Peyer's patch (tissue), 4 donors: ENCODE measurements around the gene BAIAP2. TPM values are rescaled to one million over a fixed set of nuclear protein-coding genes. Genes with fewer than 3 reads are reported as not detected.

Source experiments
- DNase-seq, 3 donors: peaks; one replicate each; pipeline ENCODE4 v3.0.0-alpha.2; 2017 to 2019
- H3K27ac ChIP-seq, 4 donors: fragments of 200-600 bp; sonication (generic); one replicate each; pipeline ENCODE4 v1.5.1; 2016 to 2019
- H3K27me3 ChIP-seq, 2 donors: fragments of 200-600 bp; sonication (generic); one replicate each; pipeline ENCODE4 v1.5.1; 2019
- H3K36me3 ChIP-seq, 3 donors: fragments of 200-600 bp; sonication (generic); one replicate each; pipeline ENCODE4 v1.5.1; 2016 to 2019
- H3K4me1 ChIP-seq, 4 donors: fragments of 200-600 bp; sonication (generic); one replicate each; pipeline ENCODE4 v1.5.1; 2016 to 2019
- H3K4me3 ChIP-seq, 4 donors: fragments of 200-600 bp; sonication (generic); 1 replicate in 3 of 4; 2 replicates in 1 of 4; pipeline ENCODE4 v1.5.1; 2016 to 2019; ENCODE audit warnings: mild to moderate bottlenecking in 1 of 4
- H3K9me3 ChIP-seq, 4 donors: fragments of 200-600 bp; sonication (generic); one replicate each; pipeline ENCODE4 v1.5.1; 2016 to 2019; ENCODE audit warnings: mild to moderate bottlenecking in 1 of 4
- CTCF ChIP-seq, 6 experiments: fragments of 450-650 bp in 4 of 6; fragments of 200-600 bp in 2 of 6; sonication (generic) in 1 of 6; IDR thresholded peaks; one replicate each; pipeline ENCODE4 v1.5.1; 2017 to 2019; ENCODE audit warnings: antibody characterized with exemption in 6 of 6, mild to moderate bottlenecking in 3 of 6, moderate library complexity in 1 of 6
- POLR2A ChIP-seq, 2 donors: fragments of 450-650 bp; IDR thresholded peaks; one replicate each; pipeline ENCODE4 v1.5.1; 2017; ENCODE audit warnings: antibody characterized with exemption in 2 of 2, mild to moderate bottlenecking in 2 of 2, moderate library complexity in 2 of 2
- total RNA-seq, 4 donors: library from RNA; depleted of rRNA; stranded (reverse); fragments of >200 nt; gene quantifications; one replicate each; pipeline ENCODE4 v1.1.0, GENCODE V29; 2016

BAIAP2 gene
- total RNA-seq, 4 donors from 2014 or later, result 10.2 to 61.9 (median 17.6) TPM

DNA sequence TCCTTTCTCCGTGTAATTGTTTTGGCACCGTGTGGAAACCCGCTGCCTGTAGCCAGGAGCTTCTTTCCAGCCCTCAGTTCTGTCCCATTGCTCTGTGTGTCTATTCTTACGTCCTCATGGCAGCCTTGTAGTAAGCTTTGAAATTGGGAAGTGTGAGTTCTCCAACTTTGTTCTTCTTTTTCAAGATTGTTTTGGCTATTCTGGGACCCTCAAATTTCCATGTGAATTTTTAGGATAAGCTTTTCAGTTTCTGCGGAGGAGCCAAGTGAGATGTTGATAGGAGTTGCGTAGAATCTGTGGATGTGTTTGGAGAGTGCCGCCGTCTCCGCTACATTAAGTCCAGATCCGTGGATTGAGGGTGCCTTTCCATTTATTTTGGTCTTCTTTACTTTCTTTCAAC, 28.1 kb upstream of the BAIAP2 start:
- no peak for DNase-seq
- Histone ChIP-seq H3K4me1 (peaks cover 0 to 30% (median 11%) of the 10 kb centered on the region in 4 donors), H3K27me3 (peaks cover 0 to 13% of the 10 kb centered on the region in 2 donors), H3K27ac (no peak overlapping the region), H3K36me3 (no peaks in the 10 kb centered on the region), H3K4me3 (no peak overlapping the region), H3K9me3 (no peaks in the 10 kb centered on the region)
- TF ChIP-seq POLR2A (IDR thresholded peaks at IDR 0.05), result no peak
- no peak for TF ChIP-seq CTCF (IDR thresholded peaks at IDR 0.05)

DNA sequence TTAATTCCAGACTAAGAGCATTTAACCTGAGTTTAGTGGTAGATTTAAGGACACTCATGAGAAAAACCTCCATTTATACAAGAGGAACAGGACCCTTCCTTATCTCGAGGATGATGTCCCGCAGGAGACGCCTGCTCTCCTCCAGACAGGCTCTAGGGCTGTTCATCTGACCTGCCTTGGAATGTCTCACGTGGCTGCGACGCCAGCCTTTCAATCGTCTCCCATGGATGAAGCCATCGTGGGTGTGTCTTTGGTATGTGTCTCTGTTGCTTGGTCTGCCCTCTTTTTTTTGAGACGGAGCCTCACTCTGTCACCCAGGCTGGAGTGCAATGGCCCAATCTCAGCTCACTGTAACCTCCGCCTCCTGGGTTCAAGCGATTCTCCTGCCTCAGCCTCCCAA, 26.8 kb upstream of the BAIAP2 start:
- H3K36me3 ChIP-seq, result no peaks in the 10 kb centered on the region
- DNase-seq, result no peak
- peaks cover 0 to 17% (median 11%) of the 10 kb centered on the region in 4 donors for H3K4me1 ChIP-seq
- peaks cover 0 to 11% of the 10 kb centered on the region in 2 donors for H3K27me3 ChIP-seq
- TF ChIP-seq POLR2A (IDR thresholded peaks at IDR 0.05) (no peak), CTCF (IDR thresholded peaks at IDR 0.05) (no peak)
- H3K9me3 ChIP-seq, result no peaks in the 10 kb centered on the region
- H3K4me3 ChIP-seq, result no peak overlapping the region
- no peak overlapping the region for H3K27ac ChIP-seq

DNA sequence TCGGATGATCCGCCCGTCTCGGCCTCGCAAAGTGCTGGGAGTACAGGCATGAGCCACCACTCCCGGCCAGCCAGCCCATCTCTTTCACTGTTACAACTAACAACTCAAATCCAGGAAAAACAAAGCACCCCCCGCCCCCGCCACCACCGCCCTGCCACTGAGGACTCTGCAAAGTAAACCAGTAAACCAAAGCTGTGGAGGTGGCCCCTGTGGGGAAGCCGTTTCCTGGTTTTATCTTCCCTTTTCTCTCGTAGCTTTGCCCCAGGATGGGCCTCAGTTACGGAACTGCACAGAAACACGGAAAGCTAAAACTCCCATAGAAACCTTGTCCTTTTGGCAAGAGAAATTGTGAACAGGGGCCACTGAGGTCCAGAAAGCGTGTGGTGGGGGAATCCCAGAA, 25.8 kb upstream of the BAIAP2 start:
- no peak for DNase-seq
- H3K4me3 ChIP-seq, result no peak overlapping the region
- H3K9me3 ChIP-seq, result no peaks in the 10 kb centered on the region
- H3K4me1 ChIP-seq, result peaks cover 0 to 7% (median 4%) of the 10 kb centered on the region in 4 donors
- peaks cover 0 to 3% of the 10 kb centered on the region in 2 donors for H3K27me3 ChIP-seq
- no peak overlapping the region for H3K27ac ChIP-seq
- no peaks in the 10 kb centered on the region for H3K36me3 ChIP-seq
- TF ChIP-seq CTCF (IDR thresholded peaks at IDR 0.05) (no peak), POLR2A (IDR thresholded peaks at IDR 0.05) (no peak)

- H3K9me3 ChIP-seq, result no peaks in the 10 kb centered on the region
- H3K36me3 ChIP-seq, result no peaks in the 10 kb centered on the region
- H3K27me3 ChIP-seq, result no peaks in the 10 kb centered on the region
- DNase-seq, result no peak
- H3K4me3 ChIP-seq, result no peak overlapping the region
- no peak overlapping the region for H3K27ac ChIP-seq
- TF ChIP-seq CTCF (IDR thresholded peaks at IDR 0.05) (no peak), POLR2A (IDR thresholded peaks at IDR 0.05) (no peak)
- no peaks in the 10 kb centered on the region for H3K4me1 ChIP-seq
Measured at GRCh38 chr17:81010935-81011334, 24.0 kb upstream of the BAIAP2 start.

DNA sequence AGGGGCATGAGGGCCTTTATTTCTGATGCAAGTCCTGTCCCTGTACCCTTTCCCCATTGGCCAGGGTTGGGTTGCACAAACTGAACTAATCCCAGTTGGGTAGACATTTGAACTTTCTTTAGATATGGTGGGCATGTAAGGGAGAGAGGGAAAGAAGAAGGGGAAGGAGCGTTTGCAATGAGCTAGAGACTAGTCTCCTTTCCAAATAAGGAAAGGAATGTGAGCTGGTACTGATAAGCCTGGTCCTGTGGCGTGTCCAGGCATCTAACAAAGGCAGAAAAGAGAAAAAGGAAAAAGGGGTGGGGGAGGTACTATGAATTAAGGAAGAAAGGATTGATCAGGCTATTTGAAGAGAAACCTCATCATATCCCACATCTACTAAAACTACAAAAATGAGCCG, 23.0 kb upstream of the BAIAP2 start:
- no peak overlapping the region for H3K27ac ChIP-seq
- no peaks in the 10 kb centered on the region for H3K36me3 ChIP-seq
- H3K9me3 ChIP-seq, result no peaks in the 10 kb centered on the region
- no peaks in the 10 kb centered on the region for H3K27me3 ChIP-seq
- no peak overlapping the region for H3K4me3 ChIP-seq
- TF ChIP-seq POLR2A (IDR thresholded peaks at IDR 0.05) (no peak), CTCF (IDR thresholded peaks at IDR 0.05) (no peak)
- no peaks in the 10 kb centered on the region for H3K4me1 ChIP-seq
- DNase-seq, result no peak
